CD4-positive, alpha-beta T cell treated with Interleukin-6 at 100 ng/mL for 8 hours (primary cell): ENCODE measurements around the gene TUBB.

Experiments used
- DNase-seq: peaks from one replicate; pipeline ENCODE4 v3.0.0-alpha.2; 2020; ENCODE audit warnings: mixed read lengths, low spot score

Gene TUBB

DNA sequence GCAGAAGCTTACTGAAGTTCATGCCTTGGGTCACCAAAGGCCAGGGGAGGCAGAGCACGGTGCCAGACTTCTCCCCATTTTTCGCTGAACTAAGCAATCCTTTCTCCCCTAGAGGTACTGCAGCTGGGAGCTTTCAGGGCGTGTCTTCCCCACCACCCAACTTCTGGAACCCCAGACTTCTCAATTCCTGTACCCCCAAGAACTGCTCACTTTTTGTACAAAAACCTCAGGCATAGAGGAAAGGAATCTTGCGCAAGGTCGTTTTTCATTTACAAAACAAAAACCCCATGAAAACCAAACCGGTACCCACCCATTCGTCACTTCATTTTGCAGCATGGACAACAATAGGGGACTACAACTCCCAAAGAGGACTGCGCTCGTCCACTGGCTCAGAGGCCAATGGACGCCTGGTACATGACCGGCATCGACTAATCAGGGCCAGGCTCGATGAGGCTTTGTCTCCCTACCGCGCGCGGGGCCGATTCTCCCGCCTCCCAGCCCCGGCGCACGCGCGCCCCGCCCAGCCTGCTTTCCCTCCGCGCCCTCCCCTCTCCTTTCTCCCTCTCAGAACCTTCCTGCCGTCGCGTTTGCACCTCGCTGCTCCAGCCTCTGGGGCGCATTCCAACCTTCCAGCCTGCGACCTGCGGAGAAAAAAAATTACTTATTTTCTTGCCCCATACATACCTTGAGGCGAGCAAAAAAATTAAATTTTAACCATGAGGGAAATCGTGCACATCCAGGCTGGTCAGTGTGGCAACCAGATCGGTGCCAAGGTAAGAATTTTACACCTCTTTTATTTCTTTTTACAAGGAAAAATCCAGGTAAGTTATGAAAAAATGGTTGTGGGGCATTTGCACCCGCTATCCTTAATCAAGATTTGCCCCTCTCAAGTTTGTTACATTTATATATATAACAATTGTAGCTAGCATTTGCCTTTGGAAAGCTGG, at the start of gene TUBB:
TSS of gene TUBB (plus strand) at position 562 of the 947 bp plus-strand sequence. CDS start at position 717, 155 bp downstream.
- DNase-seq: peak; percentile 96

DNA sequence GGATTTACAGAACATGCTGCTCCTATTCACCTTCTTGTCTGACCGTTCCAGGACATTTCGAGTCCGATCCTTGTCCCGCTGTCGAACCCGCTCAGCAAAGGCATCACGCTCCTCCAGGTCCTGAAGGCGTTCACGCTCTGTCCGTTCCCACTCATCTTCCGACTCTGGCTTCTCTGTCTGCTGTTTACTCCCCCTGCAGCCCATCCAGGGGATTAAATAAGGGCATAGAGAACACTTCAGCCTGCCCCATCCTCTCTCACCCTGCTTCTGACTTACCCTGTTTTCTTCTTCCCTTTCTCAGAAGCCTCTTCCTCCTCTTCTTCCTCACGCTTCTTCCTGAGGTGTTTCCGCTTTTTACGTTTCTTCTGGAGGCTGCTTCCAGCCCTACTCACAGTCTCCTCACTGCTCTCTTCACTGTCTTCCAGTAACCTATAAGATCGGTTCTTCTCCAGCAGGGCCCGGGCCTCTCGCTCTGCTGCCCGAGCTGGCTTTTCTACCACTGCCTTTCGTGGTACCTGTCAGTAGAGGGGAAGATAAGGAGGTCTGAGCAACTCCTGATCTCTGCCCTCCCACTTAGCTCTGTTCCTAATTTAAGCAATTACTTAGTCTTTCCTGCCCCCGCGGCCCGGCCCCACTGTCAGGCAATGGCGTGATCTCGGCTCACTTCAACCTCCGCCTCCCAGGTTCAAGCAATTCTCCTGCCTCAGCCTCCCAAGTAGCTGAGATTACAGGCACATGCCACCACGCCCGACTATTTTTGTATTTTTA, 49.2 kb upstream of the TUBB start:
- DNase-seq: no peak

GRCh38 chr6:30672445-30673253, 47.5 kb upstream of the TUBB start, which contains the start of gene DHX16:
DHX16 (minus strand) TSS chr6:30673006; CDS start chr6:30672841, 165 bp downstream.
- peak; percentile 90 for DNase-seq

GRCh38 chr6:30676660-30677285, 43.4 kb upstream of the TUBB start:
- DNase-seq: no peak

DNA sequence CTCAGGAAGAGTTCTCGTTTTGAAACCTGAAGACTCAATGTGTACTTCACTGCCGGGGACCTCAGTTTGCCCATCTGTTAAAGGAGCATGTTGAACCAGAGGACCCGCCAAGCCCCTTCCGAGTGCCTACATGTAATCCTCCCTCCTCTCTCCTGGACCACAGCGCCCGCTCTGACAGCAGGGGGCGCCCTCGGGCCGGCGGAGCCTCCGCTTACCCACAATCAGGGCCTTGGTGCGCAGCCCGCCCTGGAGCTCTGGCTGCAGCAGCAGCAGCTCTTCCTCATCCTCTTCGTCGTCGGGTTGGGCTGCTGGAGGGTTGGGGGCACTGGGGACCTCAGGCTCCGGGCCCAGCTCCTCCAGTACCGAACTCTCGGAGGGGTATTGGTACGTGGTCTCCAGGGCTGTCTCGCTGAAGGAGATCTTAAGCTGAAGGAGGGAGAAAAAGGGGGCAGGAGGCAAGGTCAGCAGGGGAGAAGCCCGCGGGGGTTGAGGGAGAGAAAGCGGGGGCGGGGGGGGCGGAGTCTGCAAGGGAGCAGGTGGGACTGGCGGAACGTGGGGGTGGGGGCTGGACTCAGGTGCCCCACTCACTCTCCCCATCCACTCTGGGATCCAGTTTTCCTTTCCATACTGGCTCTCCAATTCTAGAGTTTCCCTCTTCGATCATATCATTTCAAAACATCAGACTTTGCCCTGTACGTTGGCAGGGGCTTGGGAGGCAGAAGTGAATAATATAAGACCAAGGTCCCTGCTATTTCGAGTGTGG, 41.0 kb upstream of the TUBB start:
- peak; percentile 90 for DNase-seq

- DNase-seq: no peak
These were observed 40.2 kb upstream of the TUBB start for GRCh38 chr6:30679765-30680535.

- DNase-seq: no peak
These were observed 38.4 kb upstream of the TUBB start for GRCh38 chr6:30681766-30682142.

GRCh38 chr6:30682143-30683117, 37.7 kb upstream of the TUBB start:
- DNase-seq: peak; percentile 92

GRCh38 chr6:30683183-30683979, 36.8 kb upstream of the TUBB start:
- DNase-seq: no peak

DNA sequence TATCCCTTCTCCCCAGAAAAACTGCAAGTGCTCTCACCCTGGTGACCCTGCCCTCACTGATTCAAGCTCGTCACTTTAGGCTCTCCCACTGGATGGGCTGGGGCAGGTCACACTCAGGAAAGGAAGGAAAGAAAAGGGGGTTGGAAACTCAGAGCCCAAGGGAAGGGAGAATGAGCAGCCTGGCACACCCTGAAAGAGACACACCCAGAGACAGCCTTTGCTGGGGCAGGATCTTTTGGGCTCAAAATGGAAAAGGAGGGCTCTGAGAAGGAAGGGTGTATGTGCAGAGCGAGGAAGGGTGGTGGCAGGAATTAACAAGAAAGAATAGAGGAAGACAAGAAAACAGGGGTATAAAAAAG, 36.2 kb upstream of the TUBB start:
- no peak for DNase-seq

- DNase-seq: peak; percentile 62
These were observed 35.6 kb upstream of the TUBB start for GRCh38 chr6:30684386-30685156.

- no peak for DNase-seq
These were observed 34.8 kb upstream of the TUBB start for GRCh38 chr6:30685157-30686008.

- peak; percentile 71 for DNase-seq
These were observed 33.9 kb upstream of the TUBB start, which contains the start of gene PPP1R18 for GRCh38 chr6:30686009-30686907. PPP1R18 (minus strand) TSS chr6:30686645; CDS start chr6:30686018, 627 bp downstream.

GRCh38 chr6:30686908-30687658, 33.1 kb upstream of the TUBB start:
- DNase-seq: peak; percentile 59
